ENCODE data around the gene CHSY3.
A peak's percentile ranks its signal among the peaks of the same experiment; 100 is the strongest.
"Not testable (repeated sequence)": the region's sequence is repeated elsewhere in the genome, so short reads cannot be mapped to it uniquely, and the experiment has no call there.

The CHSY3 gene

DNA sequence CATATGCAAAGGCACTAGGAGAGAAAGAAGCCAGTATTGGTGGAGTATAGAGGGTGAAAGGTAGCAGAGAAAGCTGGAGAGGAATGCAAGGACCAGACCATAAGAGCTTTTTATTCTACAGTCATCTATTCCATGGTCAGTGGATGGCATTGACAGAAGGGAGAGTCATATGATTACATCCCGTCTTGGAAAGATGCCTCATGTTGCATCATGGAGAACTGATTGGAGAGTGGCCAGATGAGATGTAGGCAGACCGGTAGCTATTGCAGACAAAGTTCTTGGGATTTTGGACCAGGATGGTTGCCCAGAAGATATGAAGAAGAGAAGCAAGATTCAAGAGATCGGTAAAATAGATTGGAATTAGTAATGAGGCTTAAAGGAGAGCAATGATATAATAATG, 260.7 kb downstream of the CHSY3 start:
- DNase-seq (ENCODE audit: low read depth), result no peak

DNA sequence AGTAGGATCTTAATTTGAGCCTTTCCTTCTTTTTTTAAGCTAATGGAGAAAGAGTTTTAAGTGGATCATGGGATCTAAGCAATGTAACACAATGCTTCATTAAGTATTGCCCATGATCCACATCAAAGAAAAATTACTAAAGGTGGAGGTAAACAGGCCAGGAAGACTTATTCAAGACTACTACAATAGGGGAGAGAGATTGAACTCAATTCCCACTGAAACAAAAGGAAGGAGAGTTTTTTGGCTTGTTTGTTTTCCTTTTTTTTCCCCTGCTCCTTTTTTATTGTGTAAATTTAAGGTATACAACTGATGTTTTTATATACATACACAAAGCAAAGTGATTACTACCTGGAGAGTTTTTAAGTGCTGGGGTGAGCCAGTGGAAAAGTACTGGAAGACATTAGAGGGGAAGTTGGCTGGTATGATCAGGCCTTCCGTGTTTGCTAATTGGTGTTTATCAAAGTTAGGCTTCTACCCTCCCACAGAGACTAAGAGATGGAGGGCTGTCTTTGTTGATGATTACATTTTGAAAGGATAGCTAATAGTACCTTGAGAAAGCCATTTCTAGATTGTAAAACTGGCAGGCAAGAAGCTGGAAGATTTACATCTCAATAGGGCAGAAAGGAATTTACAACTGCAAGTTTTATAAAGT, 262.7 kb downstream of the CHSY3 start:
- no peak for DNase-seq (ENCODE audit: low read depth)

DNA sequence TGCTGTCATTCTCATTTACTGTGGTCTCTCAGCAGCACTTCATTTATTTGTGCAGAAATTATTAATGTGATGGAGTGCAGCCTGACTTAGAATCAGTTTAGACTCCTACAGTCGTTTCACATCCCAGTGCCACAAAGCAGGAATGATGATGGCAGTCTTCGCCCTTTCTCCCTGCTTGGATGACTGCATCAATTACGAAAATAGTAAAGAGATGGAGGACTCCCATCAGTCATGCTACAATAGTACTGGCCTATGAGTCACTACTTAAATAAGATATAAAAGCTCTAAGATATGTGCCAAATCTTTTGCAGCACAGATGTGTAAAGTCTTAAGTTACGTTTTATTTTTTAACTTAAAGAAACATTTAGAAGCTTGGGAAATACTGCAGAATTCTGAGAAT, 263.9 kb downstream of the CHSY3 start:
- DNase-seq (ENCODE audit: low read depth), result no peak

DNA sequence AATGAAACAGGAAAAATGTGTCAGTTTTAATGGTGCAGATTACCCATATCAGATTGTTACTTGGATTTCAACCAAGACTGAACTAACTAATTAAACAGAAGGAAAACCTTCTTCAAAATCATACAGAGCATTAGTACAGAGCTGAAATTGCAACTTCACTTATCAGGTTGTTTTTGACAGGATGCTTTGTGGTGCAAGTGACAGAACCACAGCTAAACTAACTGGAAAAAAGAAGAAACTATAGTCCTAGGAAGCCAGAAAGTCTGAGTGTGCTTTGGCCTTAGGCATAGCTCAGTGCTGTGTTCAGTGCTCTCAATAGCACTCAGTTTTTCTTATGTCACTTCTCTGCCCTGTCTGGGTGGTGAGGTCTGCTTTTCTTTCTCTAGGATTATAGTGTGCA, 267.4 kb downstream of the CHSY3 start:
- no peak for DNase-seq (ENCODE audit: low read depth)

DNA sequence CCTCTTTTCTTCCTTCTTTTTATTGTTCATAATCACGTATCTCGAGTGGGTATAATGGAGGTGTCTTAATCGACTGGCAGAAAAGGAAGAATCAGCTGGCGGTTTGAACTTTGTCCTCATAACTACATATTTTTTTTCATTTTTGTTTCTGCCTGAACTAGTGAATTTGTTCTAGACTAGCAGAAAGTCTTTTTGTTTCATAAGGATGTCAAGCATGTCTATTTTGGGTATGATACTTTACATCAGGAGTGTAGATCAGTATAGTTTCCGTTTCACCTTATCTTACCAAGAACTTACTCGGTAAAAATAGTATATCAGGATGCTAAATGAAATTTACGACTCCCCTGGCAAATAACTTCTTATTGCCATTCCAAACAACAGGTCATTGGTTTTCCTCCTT, 278.9 kb downstream of the CHSY3 start:
- no peak for DNase-seq (ENCODE audit: low read depth)

DNA sequence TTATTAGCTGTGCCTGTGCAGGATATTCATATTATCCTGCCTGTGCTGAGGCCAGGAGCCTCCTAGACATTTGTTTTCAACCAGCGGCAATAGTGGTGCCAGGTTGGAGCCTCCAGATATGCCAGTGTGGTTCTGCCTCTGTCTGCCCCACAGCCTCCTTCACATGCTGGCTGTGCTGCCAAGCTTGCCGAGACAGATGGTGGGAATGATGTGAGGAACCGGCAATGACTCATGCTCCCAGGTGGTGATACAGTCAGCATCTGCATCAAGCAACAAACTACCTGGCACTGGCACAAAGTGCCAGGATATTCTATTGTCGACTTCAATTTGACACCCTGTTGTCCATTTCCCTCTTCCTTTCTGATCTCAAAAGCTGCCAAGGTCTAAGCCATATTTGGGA, 285.7 kb downstream of the CHSY3 start:
- DNase-seq (ENCODE audit: low read depth), result no peak

DNA sequence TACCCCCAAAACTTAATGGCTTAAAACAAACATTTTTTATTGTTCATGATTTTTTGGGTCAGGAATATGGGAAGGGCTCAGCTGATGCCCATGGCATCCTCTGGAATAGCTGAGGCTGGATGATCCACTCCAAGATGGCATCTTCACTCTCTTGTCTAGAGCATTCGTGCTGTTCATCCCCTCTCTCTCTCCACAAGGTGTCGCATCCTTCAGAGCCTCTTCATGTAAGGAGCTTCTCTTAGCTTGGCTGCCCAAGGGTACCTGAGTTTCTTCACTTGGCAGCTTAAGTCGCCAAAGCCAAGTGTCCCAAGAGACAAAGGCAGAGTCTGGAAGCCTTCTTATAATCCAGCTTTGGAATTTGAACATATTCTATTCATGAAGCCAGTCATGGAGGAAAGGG, 294.7 kb downstream of the CHSY3 start:
- no peak for DNase-seq (ENCODE audit: low read depth)

DNA sequence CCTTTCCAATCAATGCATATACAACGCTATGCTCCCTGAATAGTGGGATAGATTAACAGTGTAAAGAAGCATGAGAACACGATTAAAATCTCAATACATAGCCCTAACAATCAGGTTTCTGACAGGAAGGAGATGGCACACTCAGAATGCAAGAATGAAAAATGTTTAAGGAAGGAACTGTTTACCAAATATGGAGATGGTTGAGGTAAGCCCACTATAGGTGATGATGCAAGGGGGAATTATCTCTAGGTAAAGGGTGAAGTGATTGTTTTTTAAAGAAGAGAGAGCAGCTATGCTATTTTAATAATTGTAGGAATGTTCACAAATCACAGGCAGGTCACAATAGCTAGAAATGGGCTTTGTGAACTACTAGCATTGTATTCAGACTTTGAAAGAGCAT, 302.4 kb downstream of the CHSY3 start:
- DNase-seq (ENCODE audit: low read depth), result no peak

DNA sequence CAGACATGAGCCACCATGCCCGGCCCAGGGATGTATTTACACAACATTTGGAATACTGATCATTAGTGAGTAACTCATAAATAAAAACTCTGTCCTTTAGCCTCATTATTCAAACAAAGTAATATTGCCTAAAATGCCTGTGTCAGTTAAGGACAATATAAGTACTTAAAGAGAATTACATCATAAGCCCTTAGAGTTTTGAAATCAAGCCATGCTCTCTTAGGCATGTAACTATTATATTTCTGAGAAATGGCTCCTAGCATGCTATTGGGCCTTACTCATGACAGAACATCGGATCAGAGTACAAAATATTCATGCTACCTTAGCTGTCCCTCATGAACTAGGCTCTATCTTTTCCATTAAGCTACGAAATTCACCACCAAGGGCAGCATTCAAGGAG, 309.3 kb downstream of the CHSY3 start:
- DNase-seq (ENCODE audit: low read depth), result no peak

DNA sequence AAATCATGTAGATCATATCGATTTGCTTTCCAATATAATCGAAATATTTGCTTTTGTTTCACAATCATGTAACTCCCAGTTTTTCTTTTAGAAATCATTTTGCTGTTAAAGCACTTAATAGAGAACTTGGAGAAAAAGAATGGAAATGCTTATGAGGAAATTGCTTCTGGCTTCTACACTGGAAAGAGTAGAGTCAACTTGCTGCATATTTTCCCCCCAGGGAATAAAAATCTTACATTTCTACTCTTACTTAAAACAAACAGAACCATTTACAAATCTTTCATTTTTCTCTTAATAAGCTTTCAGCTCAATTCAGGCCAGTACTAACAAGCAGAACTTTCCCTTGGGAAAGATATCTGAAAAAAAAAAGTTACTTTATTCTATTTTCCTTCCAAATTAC, 312.0 kb downstream of the CHSY3 start:
- no peak for DNase-seq (ENCODE audit: low read depth)

DNA sequence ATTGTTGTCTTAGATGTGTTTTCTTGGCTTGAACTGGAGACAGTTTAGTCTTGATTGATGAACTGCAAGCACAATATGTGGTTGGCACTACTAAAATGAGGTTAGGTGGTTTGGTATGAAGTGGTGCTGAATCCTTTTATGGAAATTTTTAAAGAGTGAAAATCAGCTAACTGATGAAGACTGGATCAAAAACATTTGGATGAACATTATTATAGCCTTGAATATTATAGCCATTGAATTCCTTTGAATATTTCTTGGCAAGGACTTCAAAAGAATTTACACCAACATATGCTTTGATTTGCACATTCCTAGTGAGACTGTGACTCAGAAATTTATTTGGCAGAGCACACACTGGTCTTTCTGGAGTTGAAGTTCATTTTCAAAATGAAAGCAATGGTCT, 318.3 kb downstream of the CHSY3 start:
- peak; percentile 23 for DNase-seq (ENCODE audit: low read depth)

DNA sequence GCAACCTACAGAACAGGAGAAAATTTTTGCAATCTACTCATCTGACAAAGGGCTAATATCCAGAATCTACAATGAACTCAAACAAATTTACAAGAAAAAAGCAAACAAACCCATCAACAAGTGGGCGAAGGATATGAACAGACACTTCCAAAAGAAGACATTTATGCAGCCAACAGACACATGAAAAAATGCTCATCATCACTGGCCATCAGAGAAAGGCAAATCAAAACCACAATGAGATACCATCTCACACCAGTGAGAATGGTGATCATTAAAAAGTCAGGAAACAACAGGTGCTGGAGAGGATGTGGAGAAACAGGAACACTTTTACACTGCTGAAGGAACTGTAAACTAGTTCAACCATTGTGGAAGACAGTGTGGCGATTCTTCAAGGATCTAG, 322.3 kb downstream of the CHSY3 start:
- not testable (repeated sequence) for DNase-seq (ENCODE audit: low read depth)

DNA sequence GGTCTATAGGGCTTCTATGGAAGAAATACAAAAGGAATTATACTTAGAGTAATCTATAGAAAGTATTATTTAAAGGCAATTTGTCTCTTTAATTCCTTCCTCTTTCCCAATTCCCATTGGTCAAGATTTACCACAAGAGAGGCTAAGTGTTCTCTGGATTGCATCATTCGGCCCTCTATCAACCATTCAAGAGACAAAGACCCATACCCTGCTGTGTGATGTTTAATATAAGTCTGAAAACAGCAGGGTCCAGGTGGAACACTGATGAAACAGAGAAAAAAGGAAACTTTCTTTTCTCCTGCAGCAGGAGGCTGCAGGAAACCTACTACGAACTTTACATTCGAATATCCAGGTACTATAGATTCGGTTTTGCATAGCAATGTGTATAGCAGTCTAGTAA, 323.4 kb downstream of the CHSY3 start:
- no peak for DNase-seq (ENCODE audit: low read depth)

DNA sequence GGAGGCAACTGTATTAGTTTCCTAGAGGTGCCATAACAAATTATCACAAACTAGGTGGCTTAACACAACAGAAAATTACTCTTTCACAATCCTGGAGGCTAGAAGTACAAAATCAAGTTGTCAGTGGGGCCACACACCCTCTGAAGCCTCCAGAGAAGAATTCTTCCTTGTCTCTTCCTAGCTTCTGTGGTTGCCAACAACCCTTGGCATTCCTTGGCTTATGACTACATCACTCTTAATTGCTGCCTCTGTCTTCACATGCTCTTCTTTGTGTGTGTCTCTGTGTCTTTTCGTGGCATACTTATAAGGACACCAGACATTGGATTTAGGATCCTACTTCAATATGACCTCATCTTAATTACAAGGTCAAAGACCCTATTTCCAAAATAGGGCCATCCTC, 327.5 kb downstream of the CHSY3 start:
- no peak for DNase-seq (ENCODE audit: low read depth)

DNA sequence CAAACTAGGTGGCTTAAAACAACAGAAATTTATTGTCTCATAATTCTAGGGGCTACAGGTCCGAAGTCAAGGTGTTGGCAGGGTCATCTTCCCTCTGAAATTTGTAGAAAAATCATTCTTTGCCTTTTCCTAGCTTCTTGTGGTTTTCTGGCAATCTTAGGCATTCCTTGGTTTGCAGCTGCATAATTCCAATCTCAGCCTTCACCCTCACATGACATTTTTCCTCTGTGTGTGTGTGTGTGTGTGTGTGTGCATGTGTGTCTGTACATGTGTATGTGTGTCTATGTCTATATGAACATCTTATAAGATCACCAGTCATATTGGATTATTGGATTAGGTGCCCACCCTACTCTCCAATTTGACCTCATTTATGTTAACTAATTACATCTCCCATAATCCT, 330.6 kb downstream of the CHSY3 start:
- no peak for DNase-seq (ENCODE audit: low read depth)
